TTC549 (cell line): ENCODE results near the gene NNMT.

Experiments
- FAIRE-seq: peaks from 2 replicates; lab custom pipeline; 2012; peaks lifted over from hg19 to GRCh38; lab: Jason Lieb, UNC

NNMT gene

GRCh38 chr11:114263513-114264170 lies 32.6 kb upstream of the NNMT start:
- no peak for FAIRE-seq

- no peak for FAIRE-seq
Observed at GRCh38 chr11:114264381-114264780, 31.8 kb upstream of the NNMT start.

GRCh38 chr11:114265122-114265878 lies 30.9 kb upstream of the NNMT start:
- no peak for FAIRE-seq

- FAIRE-seq, result no peak
Observed at GRCh38 chr11:114269498-114269897, 26.7 kb upstream of the NNMT start.

GRCh38 chr11:114270531-114271270 lies 25.5 kb upstream of the NNMT start:
- FAIRE-seq, result no peak

- FAIRE-seq, result no peak
Observed at GRCh38 chr11:114271316-114271715, 24.9 kb upstream of the NNMT start.

- FAIRE-seq, result no peak
Observed at GRCh38 chr11:114272311-114272710, 23.9 kb upstream of the NNMT start.

- no peak for FAIRE-seq
Observed at GRCh38 chr11:114273071-114273470, 23.1 kb upstream of the NNMT start.

GRCh38 chr11:114273890-114274635 lies 22.1 kb upstream of the NNMT start:
- no peak for FAIRE-seq

- FAIRE-seq, result no peak
Observed at GRCh38 chr11:114274637-114275036, 21.6 kb upstream of the NNMT start.

GRCh38 chr11:114275280-114275679 lies 20.9 kb upstream of the NNMT start:
- FAIRE-seq, result no peak

- FAIRE-seq, result no peak
Observed at GRCh38 chr11:114276077-114276476, 20.1 kb upstream of the NNMT start.

- no peak for FAIRE-seq
Observed at GRCh38 chr11:114277637-114278341, 18.4 kb upstream of the NNMT start.

GRCh38 chr11:114278342-114279065 lies 17.7 kb upstream of the NNMT start:
- FAIRE-seq, result no peak

- FAIRE-seq, result no peak
Observed at GRCh38 chr11:114279792-114280546, 16.2 kb upstream of the NNMT start.

- FAIRE-seq, result no peak
Observed at GRCh38 chr11:114280696-114281095, 15.5 kb upstream of the NNMT start.

GRCh38 chr11:114281388-114281956 lies 14.7 kb upstream of the NNMT start:
- FAIRE-seq, result no peak

GRCh38 chr11:114282488-114282887 lies 13.7 kb upstream of the NNMT start:
- no peak for FAIRE-seq

- no peak for FAIRE-seq
Observed at GRCh38 chr11:114283422-114283821, 12.8 kb upstream of the NNMT start.

- FAIRE-seq, result no peak
Observed at GRCh38 chr11:114284021-114284420, 12.2 kb upstream of the NNMT start.
